WTC11 (cell line): ENCODE results near the gene EPM2A. TPM values are rescaled to one million over a fixed set of nuclear protein-coding genes. Genes with fewer than 3 reads are reported as not detected.

ENCODE experiments used
- ATAC-seq: fragments of 200-7000 bp; cut with Tn5 transposase; 2 replicates; pipeline ENCODE4 v1.10.0; 2021; ENCODE audit warnings: mild to moderate bottlenecking, moderate library complexity
- CTCF ChIA-PET: fragments of 300-600 bp; sonication (Branson Sonifier 250); formaldehyde crosslinking; loops from one replicate; lab custom pipeline; 2021; ENCODE audit warnings: antibody characterized with exemption; lab: Charles Lee
- POLR2A ChIA-PET: fragments of 350-600 bp; sonication (Branson Sonifier 250); formaldehyde crosslinking; loops from one replicate; lab custom pipeline; 2021; ENCODE audit warnings: antibody characterized with exemption; lab: Charles Lee
- DNase-seq: peaks from one replicate; pipeline ENCODE4 v3.0.0; 2021; ENCODE audit warnings: low spot score
- H3K27ac Mint-ChIP-seq: 2 replicates; pipeline ENCODE4 v1.8.0; 2021; ENCODE audit warnings: mixed read lengths
- H3K27me3 Mint-ChIP-seq: 2 replicates; pipeline ENCODE4 v1.8.0; 2021; ENCODE audit warnings: low read depth, mild to moderate bottlenecking, moderate library complexity, mixed read lengths
- H3K36me3 Mint-ChIP-seq: 2 replicates; pipeline ENCODE4 v1.8.0; 2021; ENCODE audit warnings: mixed read lengths
- H3K4me1 Mint-ChIP-seq: 2 replicates; pipeline ENCODE4 v1.8.0; 2022; ENCODE audit warnings: mixed read lengths
- H3K4me3 Mint-ChIP-seq: 2 replicates; pipeline ENCODE4 v1.8.0; 2021; ENCODE audit warnings: mild to moderate bottlenecking, moderate library complexity, mixed read lengths
- H3K9me3 Mint-ChIP-seq: 2 replicates; pipeline ENCODE4 v1.8.0; 2021; ENCODE audit warnings: mixed read lengths
- ARID4B ChIP-seq: sonication (generic); formaldehyde crosslinking; IDR thresholded peaks from 2 replicates; pipeline ENCODE4 v1.8.0; 2023; ENCODE audit warnings: missing genetic modification reagents, mild to moderate bottlenecking, borderline replicate concordance
- ESRRA ChIP-seq: sonication (generic); formaldehyde crosslinking; IDR thresholded peaks from 2 replicates; pipeline ENCODE4 v1.8.1; 2022; ENCODE audit warnings: mild to moderate bottlenecking, missing genetic modification reagents, borderline replicate concordance
- GRHL2 ChIP-seq: fragments of 250-450 bp; sonication (Bioruptor Pico); IDR thresholded peaks from 2 replicates; pipeline ENCODE4 v1.8.0; 2022; ENCODE audit warnings: mild to moderate bottlenecking, moderate library complexity; ENCODE audit not compliant: insufficient replicate concordance, severe bottlenecking
- MAX ChIP-seq: sonication (generic); formaldehyde crosslinking; IDR thresholded peaks from 2 replicates; pipeline ENCODE4 v1.8.0; 2022; ENCODE audit warnings: mild to moderate bottlenecking, missing genetic modification reagents
- MXD4 ChIP-seq: fragments of 250-450 bp; sonication (Bioruptor Pico); IDR thresholded peaks from 2 replicates; pipeline ENCODE4 v1.8.0; 2021; ENCODE audit warnings: mild to moderate bottlenecking, moderate library complexity, borderline replicate concordance
- MYBL2 ChIP-seq: sonication (generic); formaldehyde crosslinking; IDR thresholded peaks from 2 replicates; pipeline ENCODE4 v1.8.1; 2023; ENCODE audit warnings: mild to moderate bottlenecking, moderate library complexity, missing genetic modification reagents
- NR3C1 ChIP-seq: sonication (generic); formaldehyde crosslinking; conservative IDR thresholded peaks from 2 replicates; pipeline ENCODE4 v1.8.1; 2023; ENCODE audit warnings: low read depth, mild to moderate bottlenecking, missing genetic modification reagents
- RORB ChIP-seq: fragments of 250-450 bp; sonication (Bioruptor Pico); IDR thresholded peaks from 2 replicates; pipeline ENCODE4 v1.9.0; 2021; ENCODE audit warnings: mild to moderate bottlenecking
- SMAD4 ChIP-seq: sonication (generic); formaldehyde crosslinking; IDR thresholded peaks from 2 replicates; pipeline ENCODE4 v1.8.0; 2022; ENCODE audit warnings: mild to moderate bottlenecking, missing genetic modification reagents
- SP1 ChIP-seq: sonication (generic); formaldehyde crosslinking; conservative IDR thresholded peaks from 2 replicates; pipeline ENCODE4 v1.8.1; 2022; ENCODE audit warnings: missing genetic modification reagents
- TEAD1 ChIP-seq: sonication (generic); formaldehyde crosslinking; IDR thresholded peaks from 2 replicates; pipeline ENCODE4 v1.8.0; 2022; ENCODE audit warnings: mild to moderate bottlenecking, missing genetic modification reagents
- ZMAT4 ChIP-seq: fragments of 250-450 bp; sonication (Bioruptor Pico); IDR thresholded peaks from 2 replicates; pipeline ENCODE4 v1.9.0; 2021; ENCODE audit warnings: mild to moderate bottlenecking
- ZNF532 ChIP-seq: fragments of 250-450 bp; sonication (Bioruptor Pico); IDR thresholded peaks from 2 replicates; pipeline ENCODE4 v1.9.0; 2021; ENCODE audit warnings: mild to moderate bottlenecking, borderline replicate concordance
- total RNA-seq: library from RNA; stranded (reverse); gene quantifications from 3 replicates; pipeline ENCODE4 v1.2.3, GENCODE V29; 2021
- TF ChIP-seq, protein P1 (sequence below): sonication (generic); formaldehyde crosslinking; IDR thresholded peaks from 2 replicates; pipeline ENCODE4 v1.8.1; 2023; ENCODE audit warnings: mild to moderate bottlenecking, missing genetic modification reagents
- TF ChIP-seq, protein P2 (sequence below): sonication (generic); formaldehyde crosslinking; IDR thresholded peaks from 2 replicates; pipeline ENCODE4 v1.8.1; 2023; ENCODE audit warnings: mild to moderate bottlenecking, missing genetic modification reagents, moderate library complexity

The EPM2A gene
- total RNA-seq, 1 experiment from 2014 or later = 5.3 TPM

GRCh38 chr6:145608850-145609249 lies 126.5 kb downstream of the EPM2A start (continued):
- TF ChIP-seq SP1 (CRISPR knock-in tag) (no peak), ZMAT4 (CRISPR knock-in tag) (no peak), MYBL2 (CRISPR knock-in tag) (no peak), MAX (CRISPR knock-in tag) (no peak), ARID4B (CRISPR knock-in tag) (no peak)

GRCh38 chr6:145603991-145604390 lies 131.3 kb downstream of the EPM2A start:
- TF ChIP-seq RORB (CRISPR knock-in tag) = no peak
- TF ChIP-seq GRHL2 (CRISPR knock-in tag) = no peak
- TF ChIP-seq MXD4 = no peak
- TF ChIP-seq SMAD4 = no peak
- no peak for TF ChIP-seq NR3C1
- TF ChIP-seq, protein P1, sequence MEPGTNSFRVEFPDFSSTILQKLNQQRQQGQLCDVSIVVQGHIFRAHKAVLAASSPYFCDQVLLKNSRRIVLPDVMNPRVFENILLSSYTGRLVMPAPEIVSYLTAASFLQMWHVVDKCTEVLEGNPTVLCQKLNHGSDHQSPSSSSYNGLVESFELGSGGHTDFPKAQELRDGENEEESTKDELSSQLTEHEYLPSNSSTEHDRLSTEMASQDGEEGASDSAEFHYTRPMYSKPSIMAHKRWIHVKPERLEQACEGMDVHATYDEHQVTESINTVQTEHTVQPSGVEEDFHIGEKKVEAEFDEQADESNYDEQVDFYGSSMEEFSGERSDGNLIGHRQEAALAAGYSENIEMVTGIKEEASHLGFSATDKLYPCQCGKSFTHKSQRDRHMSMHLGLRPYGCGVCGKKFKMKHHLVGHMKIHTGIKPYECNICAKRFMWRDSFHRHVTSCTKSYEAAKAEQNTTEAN (CRISPR knock-in tag) = no peak
- TF ChIP-seq ZNF532 = no peak
- TF ChIP-seq ESRRA (CRISPR knock-in tag) = no peak
- TF ChIP-seq, protein P2, sequence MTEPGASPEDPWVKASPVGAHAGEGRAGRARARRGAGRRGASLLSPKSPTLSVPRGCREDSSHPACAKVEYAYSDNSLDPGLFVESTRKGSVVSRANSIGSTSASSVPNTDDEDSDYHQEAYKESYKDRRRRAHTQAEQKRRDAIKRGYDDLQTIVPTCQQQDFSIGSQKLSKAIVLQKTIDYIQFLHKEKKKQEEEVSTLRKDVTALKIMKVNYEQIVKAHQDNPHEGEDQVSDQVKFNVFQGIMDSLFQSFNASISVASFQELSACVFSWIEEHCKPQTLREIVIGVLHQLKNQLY (CRISPR knock-in tag) = no peak
- no peak for TF ChIP-seq TEAD1
- Mint-ChIP-seq H3K4me1 (peaks cover 2% of the 10 kb centered on the region; the same call in 1 of the 2 replicates), H3K27ac (no peak overlapping the region), H3K27me3 (no peaks in the 10 kb centered on the region; the same call in 1 of the 2 replicates), H3K4me3 (no peak overlapping the region), H3K36me3 (no peaks in the 10 kb centered on the region), H3K9me3 (no peaks in the 10 kb centered on the region)
- DNase-seq (no peak), ATAC-seq (no peak)
- ChIA-PET CTCF (no interaction called here), POLR2A (no interaction called here)
